ENCODE measurements around the gene TECPR2. TPM values are rescaled to one million over a fixed set of nuclear protein-coding genes. Genes with fewer than 3 reads are reported as not detected.
"Not testable (repeated sequence)": the region's sequence is repeated elsewhere in the genome, so short reads cannot be mapped to it uniquely, and the experiment has no call there.

The TECPR2 gene
- total RNA-seq, 3 donors from 2014 or later (not counting 1 experiment from before 2014, with no cell fraction given) = 10.8 to 18.6 (median 15.3) TPM

- intact Hi-C loops (cut with micrococcal nuclease) = no loop called here
- H3K27me3 ChIP-seq (ENCODE audit: control insufficient read depth, insufficient read depth, low read length) = peaks cover 8% of the 10 kb centered on the region
- Mint-ChIP-seq H3K36me3 (no peaks in the 10 kb centered on the region), H3K27ac (no peak overlapping the region), H3K9me3 (no peaks in the 10 kb centered on the region), H3K4me1 (peaks cover 0 to 5% of the 10 kb centered on the region in 2 donors), H3K4me3 (no peak overlapping the region), H3K27me3 (ENCODE audit: low read depth in 2 of 2) (peaks cover 6 to 14% of the 10 kb centered on the region in 2 donors)
- H3K4me1 ChIP-seq (ENCODE audit: control insufficient read depth, insufficient read depth, low read length) = peaks cover 9% of the 10 kb centered on the region
- no peaks in the 10 kb centered on the region for H3K9me3 ChIP-seq (ENCODE audit: control insufficient read depth, insufficient read depth, low read length)
- no peak for TF ChIP-seq CTCF (IDR thresholded peaks at IDR 0.05)
- no peak overlapping the region for H3K27ac ChIP-seq (ENCODE audit: low read length)
- WGBS (ENCODE audit: insufficient coverage) = 87% methylated on average over 26 of the region's 29 CpGs
- DNase-seq (no peak), ATAC-seq (no peak)
- H3K36me3 ChIP-seq (ENCODE audit: control insufficient read depth, insufficient read depth, low read length) = no peaks in the 10 kb centered on the region
- no peak overlapping the region for H3K4me3 ChIP-seq (ENCODE audit: low read length)
Measured at GRCh38 chr14:102540315-102541028, 177.7 kb downstream of the TECPR2 start.

- ATAC-seq; H3K36me3 Mint-ChIP-seq; H3K27ac Mint-ChIP-seq; H3K4me3 ChIP-seq (ENCODE audit: low read length); H3K9me3 ChIP-seq (ENCODE audit: control insufficient read depth, insufficient read depth, low read length); H3K4me1 Mint-ChIP-seq; H3K9me3 Mint-ChIP-seq; intact Hi-C loops (cut with micrococcal nuclease); H3K4me3 Mint-ChIP-seq; H3K36me3 ChIP-seq (ENCODE audit: control insufficient read depth, insufficient read depth, low read length); H3K27ac ChIP-seq (ENCODE audit: low read length); DNase-seq; H3K4me1 ChIP-seq (ENCODE audit: control insufficient read depth, insufficient read depth, low read length): not testable (repeated sequence)
- peaks cover 13% of the 10 kb centered on the region for H3K27me3 ChIP-seq (ENCODE audit: control insufficient read depth, insufficient read depth, low read length)
- 88% methylated on average over 12 of the region's 14 CpGs for WGBS (ENCODE audit: insufficient coverage)
- peaks cover 6 to 20% of the 10 kb centered on the region in 2 donors for H3K27me3 Mint-ChIP-seq (ENCODE audit: low read depth in 2 of 2)
Measured at GRCh38 chr14:102541029-102541491, 178.3 kb downstream of the TECPR2 start.

- Histone ChIP-seq H3K9me3 (ENCODE audit: control insufficient read depth, insufficient read depth, low read length) (no peaks in the 10 kb centered on the region), H3K27me3 (ENCODE audit: control insufficient read depth, insufficient read depth, low read length) (peaks cover 13% of the 10 kb centered on the region), H3K4me1 (ENCODE audit: control insufficient read depth, insufficient read depth, low read length) (peaks cover 9% of the 10 kb centered on the region), H3K27ac (ENCODE audit: low read length) (no peak overlapping the region), H3K4me3 (ENCODE audit: low read length) (no peak overlapping the region), H3K36me3 (ENCODE audit: control insufficient read depth, insufficient read depth, low read length) (no peaks in the 10 kb centered on the region)
- Mint-ChIP-seq H3K36me3 (no peaks in the 10 kb centered on the region), H3K9me3 (no peaks in the 10 kb centered on the region), H3K4me1 (peaks cover 0 to 8% of the 10 kb centered on the region in 2 donors), H3K27me3 (ENCODE audit: low read depth in 2 of 2) (peaks cover 6 to 20% of the 10 kb centered on the region in 2 donors), H3K27ac (no peak overlapping the region), H3K4me3 (no peak overlapping the region)
- TF ChIP-seq CTCF (IDR thresholded peaks at IDR 0.05) = no peak
- no peak for DNase-seq
- no peak for ATAC-seq
- intact Hi-C loops (cut with micrococcal nuclease) = no loop called here
- 80% methylated on average over 9 of the region's 10 CpGs for WGBS (ENCODE audit: insufficient coverage)
Measured at GRCh38 chr14:102541771-102542170, 179.0 kb downstream of the TECPR2 start.

GRCh38 chr14:102544046-102544746 is 181.5 kb downstream of the TECPR2 start:
- no peaks in the 10 kb centered on the region for H3K36me3 Mint-ChIP-seq
- no peak overlapping the region for H3K27ac ChIP-seq (ENCODE audit: low read length)
- peaks cover 9% of the 10 kb centered on the region for H3K4me1 ChIP-seq (ENCODE audit: control insufficient read depth, insufficient read depth, low read length)
- ATAC-seq (no peak), DNase-seq (no peak)
- H3K4me3 ChIP-seq (ENCODE audit: low read length) = no peak overlapping the region
- peaks cover 13% of the 10 kb centered on the region for H3K27me3 ChIP-seq (ENCODE audit: control insufficient read depth, insufficient read depth, low read length)
- H3K27ac Mint-ChIP-seq = no peak overlapping the region
- no peaks in the 10 kb centered on the region for H3K36me3 ChIP-seq (ENCODE audit: control insufficient read depth, insufficient read depth, low read length)
- H3K27me3 Mint-ChIP-seq (ENCODE audit: low read depth in 2 of 2) = peaks cover 15 to 25% of the 10 kb centered on the region in 2 donors
- TF ChIP-seq CTCF (IDR thresholded peaks at IDR 0.05) = no peak
- WGBS (ENCODE audit: insufficient coverage) = 23% methylated on average over 43 of the region's 43 CpGs
- peaks cover 0 to 3% of the 10 kb centered on the region in 2 donors for H3K9me3 Mint-ChIP-seq
- peak overlapping the region; percentile 52 for H3K4me3 Mint-ChIP-seq
- no peaks in the 10 kb centered on the region for H3K9me3 ChIP-seq (ENCODE audit: control insufficient read depth, insufficient read depth, low read length)
- intact Hi-C loops (cut with micrococcal nuclease) = no loop called here
- peaks cover 0 to 8% of the 10 kb centered on the region in 2 donors for H3K4me1 Mint-ChIP-seq

All from natural killer cell (primary cell).